GM23338 (cell line): Measurements from ENCODE around the gene PDE5A.

ENCODE experiments used
- CTCF ChIP-seq, 2 experiments: fragments of 200-600 bp in 1 of 2; sonication (generic) in 1 of 2; conservative IDR thresholded peaks; 2 replicates each; pipeline versions ENCODE4 v1.5.1 to v1.6.1; 2016 to 2017; ENCODE audit warnings: antibody characterized with exemption in 2 of 2, low read depth in 2 of 2, mild to moderate bottlenecking in 2 of 2, moderate library complexity in 1 of 2
- EZH2 ChIP-seq: fragments of 200-600 bp; sonication (generic); IDR thresholded peaks from one replicate; pipeline ENCODE4 v1.8.0; 2017; ENCODE audit warnings: antibody characterized with exemption, mild to moderate bottlenecking, low read depth; ENCODE audit not compliant: unreplicated experiment

- TF ChIP-seq EZH2: no peak
- TF ChIP-seq CTCF (conservative IDR thresholded peaks at IDR 0.05; ENCODE audit: low read depth in 2 of 2): no peak
Measured at GRCh38 chr4:119615068-119615719, 13.4 kb downstream of the PDE5A start.
